ENCODE results near the gene KLHL25. TPM values are rescaled to one million over a fixed set of nuclear protein-coding genes. Genes with fewer than 3 reads are reported as not detected.
A peak's percentile ranks its signal among the peaks of the same experiment; 100 is the strongest.

The KLHL25 gene
- total RNA-seq, 1 donor from 2014 or later: 4.7 TPM

DNA sequence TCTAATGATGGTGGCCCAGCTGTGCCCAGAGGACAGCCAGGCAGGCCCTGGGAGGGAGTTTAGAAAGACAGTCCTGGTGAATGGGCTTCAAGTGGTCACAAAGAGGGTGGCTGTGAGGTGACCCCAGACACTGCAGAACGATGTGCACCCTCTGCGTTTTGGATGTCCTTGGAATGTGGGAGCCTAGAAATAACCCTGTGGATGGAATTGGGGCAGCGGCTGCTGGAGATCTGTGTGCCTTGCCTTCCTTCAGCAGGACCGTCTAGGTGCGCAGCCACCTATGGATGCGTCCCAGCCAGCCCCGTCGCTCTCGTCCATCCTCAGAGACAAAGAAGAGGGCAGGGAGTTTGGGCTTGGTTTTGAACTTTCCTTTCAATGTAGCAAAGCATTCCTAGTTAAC is 46.5 kb downstream of the KLHL25 start:
- no peak overlapping the region for H3K4me3 ChIP-seq
- H3K9me3 ChIP-seq: no peaks in the 10 kb centered on the region
- no peak for ATAC-seq
- H3K36me3 ChIP-seq: peaks cover 60% of the 10 kb centered on the region
- H3K27me3 ChIP-seq: no peaks in the 10 kb centered on the region
- intact Hi-C loops (cut with DNase I): no loop called here
- no peak for DNase-seq
- TF ChIP-seq, protein P1, sequence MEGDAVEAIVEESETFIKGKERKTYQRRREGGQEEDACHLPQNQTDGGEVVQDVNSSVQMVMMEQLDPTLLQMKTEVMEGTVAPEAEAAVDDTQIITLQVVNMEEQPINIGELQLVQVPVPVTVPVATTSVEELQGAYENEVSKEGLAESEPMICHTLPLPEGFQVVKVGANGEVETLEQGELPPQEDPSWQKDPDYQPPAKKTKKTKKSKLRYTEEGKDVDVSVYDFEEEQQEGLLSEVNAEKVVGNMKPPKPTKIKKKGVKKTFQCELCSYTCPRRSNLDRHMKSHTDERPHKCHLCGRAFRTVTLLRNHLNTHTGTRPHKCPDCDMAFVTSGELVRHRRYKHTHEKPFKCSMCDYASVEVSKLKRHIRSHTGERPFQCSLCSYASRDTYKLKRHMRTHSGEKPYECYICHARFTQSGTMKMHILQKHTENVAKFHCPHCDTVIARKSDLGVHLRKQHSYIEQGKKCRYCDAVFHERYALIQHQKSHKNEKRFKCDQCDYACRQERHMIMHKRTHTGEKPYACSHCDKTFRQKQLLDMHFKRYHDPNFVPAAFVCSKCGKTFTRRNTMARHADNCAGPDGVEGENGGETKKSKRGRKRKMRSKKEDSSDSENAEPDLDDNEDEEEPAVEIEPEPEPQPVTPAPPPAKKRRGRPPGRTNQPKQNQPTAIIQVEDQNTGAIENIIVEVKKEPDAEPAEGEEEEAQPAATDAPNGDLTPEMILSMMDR (IDR thresholded peaks at IDR 0.05): no peak
- H3K4me1 ChIP-seq: peaks cover 16% of the 10 kb centered on the region
- H3K27ac ChIP-seq: no peak overlapping the region

DNA sequence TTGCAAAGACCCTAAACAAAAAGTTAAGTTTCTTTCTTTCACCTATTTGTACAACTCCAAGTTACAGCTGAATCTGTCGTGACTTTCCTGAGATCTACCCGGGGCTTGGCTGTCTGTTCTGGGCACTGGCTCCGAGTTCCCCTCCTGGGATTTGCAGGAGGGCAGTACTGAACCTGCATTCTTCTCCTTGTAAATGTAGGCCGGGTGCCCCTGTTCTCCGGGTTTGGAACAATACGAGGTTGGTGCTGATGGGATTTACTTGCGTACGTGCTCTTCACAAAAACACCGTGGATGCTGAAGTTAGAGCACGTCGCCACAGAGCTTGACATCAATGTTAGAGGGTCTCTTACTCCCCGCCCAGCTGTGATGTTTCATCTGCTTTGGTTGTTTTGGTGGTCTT is 48.1 kb downstream of the KLHL25 start:
- intact Hi-C loops (cut with DNase I): no loop called here
- peaks cover 76% of the 10 kb centered on the region for H3K36me3 ChIP-seq
- DNase-seq: no peak

GRCh38 chr15:85745525-85746150 is 49.1 kb downstream of the KLHL25 start:
- Histone ChIP-seq H3K27ac (no peak overlapping the region), H3K9me3 (no peaks in the 10 kb centered on the region), H3K27me3 (no peaks in the 10 kb centered on the region), H3K36me3 (peaks cover 86% of the 10 kb centered on the region), H3K4me1 (peaks cover 7% of the 10 kb centered on the region), H3K4me3 (no peak overlapping the region)
- intact Hi-C loops (cut with DNase I): no loop called here
- TF ChIP-seq, protein P1 (IDR thresholded peaks at IDR 0.05): no peak
- ATAC-seq (peak; percentile 8), DNase-seq (no peak)

More for the DNA sequence above, 48.1 kb downstream of the KLHL25 start:
- Histone ChIP-seq H3K4me1 (peaks cover 16% of the 10 kb centered on the region), H3K27ac (no peak overlapping the region), H3K27me3 (no peaks in the 10 kb centered on the region), H3K9me3 (no peaks in the 10 kb centered on the region), H3K4me3 (no peak overlapping the region)
- ATAC-seq: no peak
- TF ChIP-seq, protein P1 (IDR thresholded peaks at IDR 0.05): no peak

GRCh38 chr15:85745023-85745422 is 49.7 kb downstream of the KLHL25 start:
- TF ChIP-seq, protein P1 (IDR thresholded peaks at IDR 0.05): no peak
- no peak for DNase-seq
- no peaks in the 10 kb centered on the region for H3K9me3 ChIP-seq
- peaks cover 92% of the 10 kb centered on the region for H3K36me3 ChIP-seq
- H3K27ac ChIP-seq: no peak overlapping the region
- H3K4me3 ChIP-seq: no peak overlapping the region
- intact Hi-C loops (cut with DNase I): no loop called here
- H3K4me1 ChIP-seq: peaks cover 5% of the 10 kb centered on the region
- no peak for ATAC-seq
- no peaks in the 10 kb centered on the region for H3K27me3 ChIP-seq

- no peaks in the 10 kb centered on the region for H3K27me3 ChIP-seq
- TF ChIP-seq, protein P1 (IDR thresholded peaks at IDR 0.05): no peak
- intact Hi-C loops (cut with DNase I): no loop called here
- no peaks in the 10 kb centered on the region for H3K9me3 ChIP-seq
- DNase-seq (no peak), ATAC-seq (no peak)
- H3K27ac ChIP-seq: no peak overlapping the region
- H3K36me3 ChIP-seq: peaks cover 96% of the 10 kb centered on the region
- H3K4me1 ChIP-seq: peaks cover 5% of the 10 kb centered on the region
- no peak overlapping the region for H3K4me3 ChIP-seq
These were observed 50.1 kb downstream of the KLHL25 start for GRCh38 chr15:85744579-85744978.

Measured in upper lobe of right lung (tissue), 1 donor.